CD4-positive, alpha-beta T cell (primary cell): ENCODE results near the gene ZNF337. TPM values are rescaled to one million over a fixed set of nuclear protein-coding genes. Genes with fewer than 3 reads are reported as not detected.

Experiments
- ATAC-seq: fragments of 200-7000 bp; cut with Tn5 transposase; one replicate; pipeline ENCODE4 v1.10.0; 2022; ENCODE audit warnings: mild to moderate bottlenecking; ENCODE audit not compliant: poor library complexity
- CTCF ChIA-PET: fragments of 350-600 bp; sonication (Branson Sonifier 250); formaldehyde crosslinking; loops from one replicate; lab custom pipeline; 2021; ENCODE audit warnings: antibody characterized with exemption, inconsistent platforms; lab: Charles Lee
- POLR2A ChIA-PET: fragments of 350-600 bp; sonication (Branson Sonifier 250); formaldehyde crosslinking; loops from one replicate; lab custom pipeline; 2021; ENCODE audit warnings: antibody characterized with exemption, inconsistent platforms; lab: Charles Lee
- DNase-seq, 14 experiments: peaks; one replicate each; pipeline ENCODE4 v3.0.0-alpha.2; 2013 to 2020; ENCODE audit warnings: mixed read lengths in 2 of 14
- H3K27ac ChIP-seq, 2 donors: one replicate each; pipeline versions ENCODE4 v1.5.1 to v1.7.0; 2013; ENCODE audit warnings: low read length in 2 of 2, low read depth in 1 of 2, mild to moderate bottlenecking in 1 of 2
- H3K27me3 ChIP-seq, 2 experiments: 1 replicate in 1 of 2; 2 replicates in 1 of 2; pipeline versions ENCODE4 v1.6.1 to v1.7.0; 2013; ENCODE audit warnings: low read length in 2 of 2, control low read depth in 1 of 2, mild to moderate bottlenecking in 1 of 2, moderate library complexity in 1 of 2; ENCODE audit not compliant: insufficient read depth in 2 of 2, control insufficient read depth in 1 of 2
- H3K36me3 ChIP-seq: one replicate; pipeline ENCODE4 v1.6.1; 2013; ENCODE audit warnings: low read length, control low read depth; ENCODE audit not compliant: insufficient read depth
- H3K4me1 ChIP-seq: one replicate; pipeline ENCODE4 v1.6.1; 2013; ENCODE audit warnings: low read length, control low read depth; ENCODE audit not compliant: insufficient read depth
- H3K4me3 ChIP-seq: one replicate; pipeline ENCODE4 v1.5.1; 2013; ENCODE audit warnings: mild to moderate bottlenecking, low read length, moderate library complexity
- H3K9me3 ChIP-seq, 2 experiments: 1 replicate in 1 of 2; 2 replicates in 1 of 2; pipeline versions ENCODE4 v1.6.1 to v1.7.0; 2013; ENCODE audit warnings: low read length in 2 of 2, mild to moderate bottlenecking in 2 of 2, control low read depth in 1 of 2, moderate library complexity in 1 of 2; ENCODE audit not compliant: control insufficient read depth in 1 of 2, insufficient read depth in 1 of 2
- H3K27ac Mint-ChIP-seq: one replicate; pipeline ENCODE4 v1.8.0; 2020; ENCODE audit warnings: mixed read lengths
- H3K27me3 Mint-ChIP-seq: one replicate; pipeline ENCODE4 v1.8.0; 2021; ENCODE audit warnings: mixed read lengths
- H3K36me3 Mint-ChIP-seq: one replicate; pipeline ENCODE4 v1.8.0; 2021; ENCODE audit warnings: low read depth, mixed read lengths
- H3K4me1 Mint-ChIP-seq: one replicate; pipeline ENCODE4 v1.8.0; 2021; ENCODE audit warnings: low read depth, mixed read lengths
- H3K4me3 Mint-ChIP-seq: one replicate; pipeline ENCODE4 v1.8.0; 2020; ENCODE audit warnings: mild to moderate bottlenecking, mixed read lengths
- H3K9me3 Mint-ChIP-seq: one replicate; pipeline ENCODE4 v1.8.0; 2020; ENCODE audit warnings: mixed read lengths
- intact Hi-C, 2 experiments: fragments of 100-400 bp; cut with DNase I in 1 of 2; cut with micrococcal nuclease in 1 of 2; formaldehyde crosslinking; loops; one replicate each; pipeline versions ENCODE4 v1.15.1 to v1.9.0; 2023 to 2025; cut with DNase I, micrococcal nuclease
- total RNA-seq, 174 experiments: library from RNA in 2 of 174; stranded (reverse) in 2 of 174; gene quantifications; one replicate each; pipeline ENCODE4 v1.2.3 and lab custom pipeline; 2021 to 2026
- TF ChIP-seq, protein P1 (sequence below): fragments of 200-600 bp; IDR thresholded peaks from one replicate; pipeline ENCODE4 v1.8.0; 2022; ENCODE audit warnings: antibody characterized with exemption, mild to moderate bottlenecking

The ZNF337 gene
- total RNA-seq, 2 experiments from 2014 or later: 17.9 to 18.1 TPM

DNA sequence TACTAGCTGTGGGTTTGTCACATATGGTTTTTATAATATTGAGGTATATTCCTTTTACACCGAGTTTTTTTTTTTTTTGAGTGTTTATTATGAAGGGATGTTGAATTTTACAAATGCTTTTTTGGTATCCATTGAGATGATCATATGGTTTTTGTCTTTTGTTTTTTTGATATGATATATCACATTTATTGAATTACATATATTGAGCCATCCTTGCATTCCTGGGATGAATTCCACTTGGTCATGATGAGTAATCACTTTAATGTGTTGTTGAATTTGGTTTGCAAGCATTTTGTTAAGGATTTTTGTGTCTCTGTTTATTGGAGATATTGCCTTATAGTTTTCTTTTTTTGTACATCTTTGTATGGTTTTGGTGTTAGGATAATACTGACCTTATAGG, 3.3 kb upstream of the ZNF337 start:
- DNase-seq: no peak
- ChIA-PET POLR2A (no interaction called here), CTCF (no interaction called here)
- Histone ChIP-seq H3K27ac (no peak overlapping the region), H3K36me3 (no peaks in the 10 kb centered on the region), H3K4me1 (peaks cover 13% of the 10 kb centered on the region), H3K9me3 (peaks cover 0 to 9% of the 10 kb centered on the region in 2 experiments), H3K4me3 (no peak overlapping the region), H3K27me3 (no peaks in the 10 kb centered on the region)
- intact Hi-C loops: loop anchor here (5.0 kb wide), 4 partner anchors 113 to 503 kb away; partner anchors contain the start of genes PYGB (in 2 of the 2), ENTPD6 (in 1 of the 2), GINS1 (in 1 of the 2) and NINL (in 1 of the 2)
- H3K9me3 Mint-ChIP-seq: peaks cover 10% of the 10 kb centered on the region
- H3K4me1 Mint-ChIP-seq: peaks cover 31% of the 10 kb centered on the region
- no peaks in the 10 kb centered on the region for H3K27me3 Mint-ChIP-seq
- H3K27ac Mint-ChIP-seq: no peak overlapping the region
- ATAC-seq: no peak
- no peak overlapping the region for H3K4me3 Mint-ChIP-seq
- H3K36me3 Mint-ChIP-seq: peaks cover 25% of the 10 kb centered on the region
- TF ChIP-seq, protein P1, sequence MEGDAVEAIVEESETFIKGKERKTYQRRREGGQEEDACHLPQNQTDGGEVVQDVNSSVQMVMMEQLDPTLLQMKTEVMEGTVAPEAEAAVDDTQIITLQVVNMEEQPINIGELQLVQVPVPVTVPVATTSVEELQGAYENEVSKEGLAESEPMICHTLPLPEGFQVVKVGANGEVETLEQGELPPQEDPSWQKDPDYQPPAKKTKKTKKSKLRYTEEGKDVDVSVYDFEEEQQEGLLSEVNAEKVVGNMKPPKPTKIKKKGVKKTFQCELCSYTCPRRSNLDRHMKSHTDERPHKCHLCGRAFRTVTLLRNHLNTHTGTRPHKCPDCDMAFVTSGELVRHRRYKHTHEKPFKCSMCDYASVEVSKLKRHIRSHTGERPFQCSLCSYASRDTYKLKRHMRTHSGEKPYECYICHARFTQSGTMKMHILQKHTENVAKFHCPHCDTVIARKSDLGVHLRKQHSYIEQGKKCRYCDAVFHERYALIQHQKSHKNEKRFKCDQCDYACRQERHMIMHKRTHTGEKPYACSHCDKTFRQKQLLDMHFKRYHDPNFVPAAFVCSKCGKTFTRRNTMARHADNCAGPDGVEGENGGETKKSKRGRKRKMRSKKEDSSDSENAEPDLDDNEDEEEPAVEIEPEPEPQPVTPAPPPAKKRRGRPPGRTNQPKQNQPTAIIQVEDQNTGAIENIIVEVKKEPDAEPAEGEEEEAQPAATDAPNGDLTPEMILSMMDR: no peak

DNA sequence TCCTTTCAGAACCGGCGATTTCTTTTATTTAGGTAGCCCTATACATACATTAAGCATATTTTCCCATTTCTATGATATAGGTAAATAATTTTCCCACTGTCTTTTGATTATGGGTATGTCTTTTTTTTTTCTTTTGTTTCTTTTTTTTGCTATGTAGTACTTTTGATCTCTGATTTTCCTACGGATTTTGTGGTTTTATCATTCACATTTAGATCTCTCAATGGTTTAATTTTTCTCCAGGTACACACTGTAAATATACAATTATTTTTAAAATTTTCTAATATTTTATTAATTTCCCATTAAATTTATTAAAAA, 436 bp upstream of the ZNF337 start:
- H3K4me1 ChIP-seq: peaks cover 13% of the 10 kb centered on the region
- Mint-ChIP-seq H3K27me3 (no peaks in the 10 kb centered on the region), H3K36me3 (peaks cover 22% of the 10 kb centered on the region), H3K9me3 (peaks cover 10% of the 10 kb centered on the region), H3K4me1 (peaks cover 54% of the 10 kb centered on the region), H3K27ac (peak overlapping the region; percentile 88), H3K4me3 (peak overlapping the region; percentile 94)
- H3K27me3 ChIP-seq: no peaks in the 10 kb centered on the region
- ATAC-seq: no peak
- no peaks in the 10 kb centered on the region for H3K36me3 ChIP-seq
- POLR2A ChIA-PET: no interaction called here
- intact Hi-C loops: loop anchor here (2.0 to 5.0 kb wide), 6 partner anchors 54 to 500 kb away; partner anchors contain the start of genes PYGB (in 2 of the 2), ENTPD6 (in 1 of the 2), GINS1 (in 1 of the 2) and NANP (in 1 of the 2)
- CTCF ChIA-PET: no interaction called here
- no peak for DNase-seq
- H3K9me3 ChIP-seq: peaks cover 0 to 9% of the 10 kb centered on the region in 2 experiments
- peak overlapping the region in 1 of 2 donors; percentile 82 for H3K27ac ChIP-seq
- TF ChIP-seq, protein P1: no peak
- H3K4me3 ChIP-seq: peak overlapping the region; percentile 85

DNA sequence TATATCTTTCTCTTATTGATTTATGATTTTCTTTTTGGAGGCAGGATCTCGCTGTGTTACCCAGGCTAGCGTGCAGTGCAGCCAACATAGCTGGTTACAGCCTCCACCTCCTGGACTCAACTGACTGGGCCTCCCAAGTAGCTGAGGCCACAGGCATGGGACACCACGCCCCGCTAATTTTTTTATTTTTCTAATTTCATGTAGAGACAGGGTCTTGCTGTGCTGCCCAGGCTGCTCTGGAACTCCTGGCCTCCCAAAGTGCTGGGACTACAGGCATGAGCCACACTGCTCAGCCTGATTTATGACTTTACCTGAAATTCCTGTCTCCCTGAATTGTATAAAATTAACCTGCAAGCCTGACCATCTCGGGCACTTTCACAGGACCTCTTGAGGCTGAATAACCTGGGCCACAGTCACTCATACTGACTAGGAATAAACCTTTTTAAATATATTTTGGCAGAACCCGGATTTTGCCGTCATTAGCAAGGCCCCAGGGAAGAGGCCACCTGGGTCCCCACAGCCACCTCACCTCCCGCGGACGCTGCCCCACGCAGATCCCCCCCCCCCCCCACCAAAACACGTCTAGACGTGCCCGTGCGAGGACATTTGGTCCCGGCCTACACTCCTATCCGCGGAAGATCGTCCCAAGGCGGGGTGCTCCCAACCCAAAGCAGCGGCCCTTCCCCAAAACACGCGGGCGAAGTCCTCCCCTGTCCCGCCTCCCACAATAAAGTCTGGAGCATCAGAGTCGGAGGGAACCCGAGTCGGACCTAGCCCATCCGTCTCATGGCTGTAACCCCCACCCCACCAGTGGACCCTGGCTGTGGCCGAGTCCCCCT, 902 bp downstream of the ZNF337 start:
- TF ChIP-seq, protein P1: no peak
- H3K9me3 ChIP-seq: peaks cover 0 to 9% of the 10 kb centered on the region in 2 experiments
- peak overlapping the region; percentile 42 to 82 for H3K27ac ChIP-seq
- peaks cover 4% of the 10 kb centered on the region for H3K36me3 ChIP-seq
- ChIA-PET POLR2A (no interaction called here), CTCF (no interaction called here)
- peaks cover 10% of the 10 kb centered on the region for H3K9me3 Mint-ChIP-seq
- ATAC-seq (no peak), DNase-seq (peak in 1 of 14 experiments; percentile 14)
- peak overlapping the region; percentile 88 for H3K27ac Mint-ChIP-seq
- intact Hi-C loops: loop anchor here (1.0 to 5.0 kb wide), 7 partner anchors 55 to 498 kb away; partner anchors contain the start of genes PYGB (in 2 of the 2), ENTPD6 (in 1 of the 2), GINS1 (in 1 of the 2) and NANP (in 1 of the 2)
- H3K27me3 ChIP-seq: no peaks in the 10 kb centered on the region
- no peaks in the 10 kb centered on the region for H3K27me3 Mint-ChIP-seq
- H3K4me3 ChIP-seq: peak overlapping the region; percentile 85
- H3K4me1 ChIP-seq: peaks cover 13% of the 10 kb centered on the region
- peaks cover 32% of the 10 kb centered on the region for H3K36me3 Mint-ChIP-seq
- H3K4me1 Mint-ChIP-seq: peaks cover 65% of the 10 kb centered on the region
- peak overlapping the region; percentile 94 for H3K4me3 Mint-ChIP-seq
